ENCODE data around the gene KRT79.

The KRT79 gene

GRCh38 chr12:52806169-52806811, 27.8 kb downstream of the KRT79 start:
- CTCF ChIA-PET: no interaction called here
- H3K4me3 ChIP-seq (ENCODE audit: low read depth, low read length): no peak overlapping the region
- DNase-seq (ENCODE audit: low read depth, low spot score): no peak
- POLR2A ChIA-PET: no interaction called here
- TF ChIP-seq CTCF (IDR thresholded peaks at IDR 0.05; ENCODE audit: insufficient read depth, low read length, missing control alignments): no peak

GRCh38 chr12:52805739-52806138, 28.4 kb downstream of the KRT79 start:
- TF ChIP-seq CTCF (IDR thresholded peaks at IDR 0.05; ENCODE audit: insufficient read depth, low read length, missing control alignments): no peak
- H3K4me3 ChIP-seq (ENCODE audit: low read depth, low read length): no peak overlapping the region
- DNase-seq (ENCODE audit: low read depth, low spot score): no peak
- ChIA-PET CTCF (no interaction called here), POLR2A (interaction anchor here (0.6 kb wide), 1 partner anchor 1684 kb away, joined by 3 read pairs; no protein-coding TSS in a partner anchor)

- ChIA-PET POLR2A (interaction anchor here (0.6 kb wide), 1 partner anchor 1683 kb away, joined by 3 read pairs; no protein-coding TSS in a partner anchor), CTCF (interaction anchor here (0.7 kb wide), 1 partner anchor 615 kb away, joined by 3 read pairs; no protein-coding TSS in a partner anchor)
- no peak overlapping the region for H3K4me3 ChIP-seq (ENCODE audit: low read depth, low read length)
- DNase-seq (ENCODE audit: low read depth, low spot score): no peak
- no peak for TF ChIP-seq CTCF (IDR thresholded peaks at IDR 0.05; ENCODE audit: insufficient read depth, low read length, missing control alignments)
Measured at GRCh38 chr12:52805000-52805399, 29.1 kb downstream of the KRT79 start.

- CTCF ChIA-PET: no interaction called here
- no peak for TF ChIP-seq CTCF (IDR thresholded peaks at IDR 0.05; ENCODE audit: insufficient read depth, low read length, missing control alignments)
- POLR2A ChIA-PET: no interaction called here
- no peak for DNase-seq (ENCODE audit: low read depth, low spot score)
- no peak overlapping the region for H3K4me3 ChIP-seq (ENCODE audit: low read depth, low read length)
Measured at GRCh38 chr12:52802442-52802841, 31.7 kb downstream of the KRT79 start.

GRCh38 chr12:52801773-52802172, 32.3 kb downstream of the KRT79 start:
- ChIA-PET CTCF (no interaction called here), POLR2A (no interaction called here)
- no peak overlapping the region for H3K4me3 ChIP-seq (ENCODE audit: low read depth, low read length)
- no peak for TF ChIP-seq CTCF (IDR thresholded peaks at IDR 0.05; ENCODE audit: insufficient read depth, low read length, missing control alignments)
- DNase-seq (ENCODE audit: low read depth, low spot score): no peak

GRCh38 chr12:52800259-52800917, 33.7 kb downstream of the KRT79 start:
- DNase-seq (ENCODE audit: low read depth, low spot score): no peak
- ChIA-PET POLR2A (interaction anchor here (0.7 kb wide), 1 partner anchor 12 kb away, joined by 3 read pairs; no protein-coding TSS in a partner anchor), CTCF (interaction anchor here (1.1 kb wide), 1 partner anchor 79 kb away, joined by 3 read pairs; no protein-coding TSS in a partner anchor)
- no peak for TF ChIP-seq CTCF (IDR thresholded peaks at IDR 0.05; ENCODE audit: insufficient read depth, low read length, missing control alignments)
- no peak overlapping the region for H3K4me3 ChIP-seq (ENCODE audit: low read depth, low read length)
